Measurements from ENCODE around the gene CCM2L. TPM values are rescaled to one million over a fixed set of nuclear protein-coding genes. Genes with fewer than 3 reads are reported as not detected.

CCM2L gene
- polyA plus RNA-seq, 1 of the 3 experiments (the other 2 are of a cell fraction): not detected

GRCh38 chr20:32080783-32081182, 70.5 kb downstream of the CCM2L start:
- Histone ChIP-seq H3K27ac (ENCODE audit: low read depth in 2 of 2, low read length in 1 of 2) (no peak overlapping the region), H3K9me2 (no peaks in the 10 kb centered on the region), H3K36me3 (replicated peaks in 1 of 2; ENCODE audit: control insufficient read depth in 1 of 2, insufficient read depth in 2 of 2, low read length in 1 of 2) (no peaks in the 10 kb centered on the region), H3K4me2 (no peak overlapping the region), H3K4me1 (ENCODE audit: control insufficient read depth in 1 of 2, insufficient read depth in 2 of 2, low read depth in 1 of 2, low read length in 1 of 2) (no peaks in the 10 kb centered on the region; a peak in 1 of 4 replicates), H2AFZ (ENCODE audit: low read depth) (no peak overlapping the region), H3K9me3 (no peaks in the 10 kb centered on the region), H3K4me3 (ENCODE audit: low read depth in 2 of 2, low read length in 1 of 2) (no peak overlapping the region), H3K27me3 (ENCODE audit: insufficient read depth) (peaks cover 7% of the 10 kb centered on the region; the same call in 1 of the 2 replicates), H4K20me1 (ENCODE audit: insufficient read depth) (no peaks in the 10 kb centered on the region), H3K9ac (no peak overlapping the region), H3F3A (replicated peaks; ENCODE audit: insufficient read depth) (no peaks in the 10 kb centered on the region), H3K79me2 (ENCODE audit: insufficient read depth) (no peaks in the 10 kb centered on the region)
- no peak for DNase-seq
- WGBS (ENCODE audit: low lambda C conversion rate): 52% methylated on average over 3 of the region's 3 CpGs
- TF ChIP-seq CTCF (IDR thresholded peaks at IDR 0.05) (no peak), TEAD4 (IDR thresholded peaks at IDR 0.05; ENCODE audit: borderline replicate concordance, insufficient read depth) (no peak), RCOR1 (IDR thresholded peaks at IDR 0.05; ENCODE audit: low read length) (no peak), FOXM1 (IDR thresholded peaks at IDR 0.05; ENCODE audit: low read depth) (no peak), NFIC (IDR thresholded peaks at IDR 0.05; ENCODE audit: borderline replicate concordance) (no peak), FOSL2 (IDR thresholded peaks at IDR 0.05; ENCODE audit: borderline replicate concordance, low read depth) (no peak), YY1 (IDR thresholded peaks at IDR 0.05; ENCODE audit: low read depth) (no peak), TCF12 (IDR thresholded peaks at IDR 0.05) (no peak), EP300 (IDR thresholded peaks at IDR 0.05; ENCODE audit: borderline replicate concordance in 1 of 2, low read depth in 1 of 2, low read length in 1 of 2) (no peak), SMC3 (IDR thresholded peaks at IDR 0.05; ENCODE audit: low read depth, low read length) (no peak)
- ChIA-PET CTCF (interaction anchor here (1.7 to 2.9 kb wide), 4 partner anchors 11 to 49 kb away, joined by 7 to 23 read pairs (median 10); no protein-coding TSS in a partner anchor), POLR2A (no interaction called here)

Small RNA genes within 50 kb of the gene (small RNA-seq; reads per million reads assigned to genes)
- gene RNA5SP481: 0 to 2.0 (median 0) reads per million in 7 experiments
- 0 reads per million in 7 experiments for gene RNA5SP482

Other genes starting within 250 kb of the CCM2L start
- 0.21 and 0.31 TPM in 2 replicates for gene MYLK2, start 191.1 kb upstream of the CCM2L start, polyA plus RNA-seq (2012; rRNA removed)
- 0.73 and 0.99 TPM in 2 replicates for gene FOXS1, start 164.8 kb upstream of the CCM2L start, polyA plus RNA-seq (2012; rRNA removed)
- 4.3 and 5.4 TPM in 2 replicates for gene DUSP15, start 139.9 kb upstream of the CCM2L start, polyA plus RNA-seq (2012; rRNA removed)
- 0.23 and 0.32 TPM in 2 replicates for gene TTLL9, start 139.8 kb upstream of the CCM2L start, polyA plus RNA-seq (2012; rRNA removed)
- gene PDRG1, start 58.4 kb upstream of the CCM2L start, polyA plus RNA-seq (2012; rRNA removed): 18.9 and 19.7 TPM in 2 replicates
- gene XKR7, start 42.3 kb upstream of the CCM2L start, polyA plus RNA-seq (2012; rRNA removed): 0.02 and 0.10 TPM in 2 replicates
- gene HCK, start 41.8 kb downstream of the CCM2L start, polyA plus RNA-seq (2012; rRNA removed): not detected in 2 replicates
- 61.0 and 67.8 TPM in 2 replicates for gene TM9SF4, start 99.3 kb downstream of the CCM2L start, polyA plus RNA-seq (2012; rRNA removed)
- 4.0 and 4.3 TPM in 2 replicates for gene PLAGL2, start 197.3 kb downstream of the CCM2L start, polyA plus RNA-seq (2012; rRNA removed)
- gene POFUT1, start 197.4 kb downstream of the CCM2L start, polyA plus RNA-seq (2012; rRNA removed): 35.6 and 40.5 TPM in 2 replicates

Measured in SK-N-SH (cell line).